OCI-LY3 (cell line): ENCODE data around the gene IFFO2.

Experiments
- H2AFZ ChIP-seq: fragments of 200-600, 300-600 bp; shearing (Covaris generic); 2 replicates; pipeline ENCODE4 v1.6.0; 2014; ENCODE audit warnings: antibody characterized with exemption, low read depth, low read length
- H3K27ac ChIP-seq: fragments of 200-600, 300-600 bp; sonication (generic); 2 replicates; pipeline ENCODE4 v1.5.1; 2014; ENCODE audit warnings: mild to moderate bottlenecking, low read length, moderate library complexity, mixed read lengths
- H3K27me3 ChIP-seq: fragments of 200-600, 300-600 bp; sonication (generic); 2 replicates; pipeline ENCODE4 v1.6.1; 2014; ENCODE audit warnings: low read depth, low read length, mixed read lengths
- H3K36me3 ChIP-seq: fragments of 200-600, 300-600 bp; sonication (generic); replicated peaks from 2 replicates; pipeline ENCODE3; 2014; ENCODE audit warnings: low read depth, low read length, mixed read lengths
- H3K4me1 ChIP-seq: fragments of 300-600, 200-600 bp; sonication (generic); 2 replicates; pipeline ENCODE4 v1.6.1; 2014; ENCODE audit warnings: low read length, mixed read lengths
- H3K4me2 ChIP-seq: fragments of 200-600, 300-600 bp; sonication (generic); 2 replicates; pipeline ENCODE4 v1.6.1; 2014; ENCODE audit warnings: low read length, mixed read lengths
- H3K4me3 ChIP-seq: fragments of 300-600, 200-600 bp; sonication (generic); 2 replicates; pipeline ENCODE4 v1.5.1; 2014; ENCODE audit warnings: antibody characterized with exemption, mild to moderate bottlenecking, low read length, moderate library complexity
- H3K79me2 ChIP-seq: fragments of 300-600, 200-600 bp; shearing (Covaris generic); 2 replicates; pipeline ENCODE4 v1.6.1; 2014; ENCODE audit warnings: mild to moderate bottlenecking, low read length, mixed read lengths
- H3K9ac ChIP-seq: fragments of 300-600, 200-600 bp; shearing (Covaris generic); 2 replicates; pipeline ENCODE4 v1.6.0; 2014; ENCODE audit warnings: mild to moderate bottlenecking, low read length, moderate library complexity
- H3K9me3 ChIP-seq: fragments of 200-600, 300-600 bp; shearing (Covaris generic); 2 replicates; pipeline ENCODE4 v1.6.1; 2014; ENCODE audit warnings: low read length, mixed read lengths; ENCODE audit not compliant: insufficient read depth
- H4K20me1 ChIP-seq: fragments of 200-600, 300-600 bp; sonication (generic); 2 replicates; pipeline ENCODE4 v1.6.1; 2016; ENCODE audit warnings: low read length, mixed read lengths; ENCODE audit not compliant: insufficient read depth
- EZH2phosphoT487 ChIP-seq: fragments of 200-600 bp; shearing (Covaris generic); IDR thresholded peaks from 2 replicates; pipeline ENCODE4 v1.6.1; 2018; ENCODE audit warnings: antibody characterized with exemption, mixed run types, low read depth
- TF ChIP-seq, protein P1 (sequence below): fragments of 200-600, 300-600 bp; sonication (generic); IDR thresholded peaks from 2 replicates; pipeline ENCODE4 v1.5.1; 2014; ENCODE audit warnings: antibody characterized with exemption, low read length, low read depth

IFFO2 gene

DNA sequence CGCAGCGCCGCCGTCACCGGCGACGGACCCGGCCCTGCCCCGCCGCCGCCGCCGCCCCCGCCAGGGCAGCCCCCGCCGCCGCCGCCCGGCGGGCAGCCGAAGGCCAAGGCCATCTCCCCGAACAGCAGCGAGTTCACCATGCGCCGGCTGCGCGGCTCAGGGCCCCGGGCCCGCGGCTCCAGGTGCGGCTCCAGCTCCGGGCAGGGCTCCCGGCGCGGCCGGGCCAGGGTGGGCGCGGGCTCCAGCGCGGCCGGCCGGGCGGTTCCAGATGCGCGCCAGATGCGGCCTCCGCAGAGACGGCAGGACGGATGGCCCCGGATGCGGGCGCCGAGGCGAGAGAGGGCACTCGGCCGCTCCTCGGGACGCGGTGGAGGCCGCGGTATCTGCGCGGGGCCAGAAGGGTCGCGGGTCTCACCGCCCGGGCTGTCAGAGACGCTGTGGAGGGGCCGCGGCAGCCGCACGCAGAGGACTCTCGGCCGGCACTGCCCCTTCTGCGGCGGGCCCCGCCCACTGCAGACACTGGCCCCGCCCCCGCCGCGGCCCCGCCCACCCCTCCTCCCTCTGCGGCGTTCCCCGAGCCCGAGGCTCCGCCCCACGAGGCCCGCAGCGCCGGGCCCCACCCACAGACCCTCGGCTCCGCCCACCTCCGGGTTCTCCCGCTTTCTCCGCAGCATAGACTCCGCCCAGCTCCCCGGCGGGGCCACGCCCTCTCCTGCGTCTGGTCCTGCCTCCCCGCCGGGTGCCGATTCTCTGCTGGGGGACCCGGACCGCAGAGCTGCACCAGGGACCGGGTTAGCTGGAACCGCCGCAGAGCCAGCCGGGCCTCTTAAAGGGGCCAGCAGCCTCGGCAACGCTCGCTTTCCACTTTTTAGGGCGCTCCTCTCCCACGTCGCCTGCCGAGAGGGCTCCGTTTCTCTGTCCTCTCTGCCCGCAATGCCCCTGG, at the start of gene IFFO2:
IFFO2 (minus strand) TSS at position 484 of the 943 bp plus-strand sequence; CDS start at position 140, 344 bp downstream.
- no peak within 1 kb of the TSS for H3K27ac ChIP-seq
- TF ChIP-seq, protein P1, sequence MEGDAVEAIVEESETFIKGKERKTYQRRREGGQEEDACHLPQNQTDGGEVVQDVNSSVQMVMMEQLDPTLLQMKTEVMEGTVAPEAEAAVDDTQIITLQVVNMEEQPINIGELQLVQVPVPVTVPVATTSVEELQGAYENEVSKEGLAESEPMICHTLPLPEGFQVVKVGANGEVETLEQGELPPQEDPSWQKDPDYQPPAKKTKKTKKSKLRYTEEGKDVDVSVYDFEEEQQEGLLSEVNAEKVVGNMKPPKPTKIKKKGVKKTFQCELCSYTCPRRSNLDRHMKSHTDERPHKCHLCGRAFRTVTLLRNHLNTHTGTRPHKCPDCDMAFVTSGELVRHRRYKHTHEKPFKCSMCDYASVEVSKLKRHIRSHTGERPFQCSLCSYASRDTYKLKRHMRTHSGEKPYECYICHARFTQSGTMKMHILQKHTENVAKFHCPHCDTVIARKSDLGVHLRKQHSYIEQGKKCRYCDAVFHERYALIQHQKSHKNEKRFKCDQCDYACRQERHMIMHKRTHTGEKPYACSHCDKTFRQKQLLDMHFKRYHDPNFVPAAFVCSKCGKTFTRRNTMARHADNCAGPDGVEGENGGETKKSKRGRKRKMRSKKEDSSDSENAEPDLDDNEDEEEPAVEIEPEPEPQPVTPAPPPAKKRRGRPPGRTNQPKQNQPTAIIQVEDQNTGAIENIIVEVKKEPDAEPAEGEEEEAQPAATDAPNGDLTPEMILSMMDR, result no peak
- no peak for TF ChIP-seq EZH2phosphoT487
- no peak within 1 kb of the TSS for H3K4me2 ChIP-seq
- no peaks in the 10 kb centered on the region for H3K36me3 ChIP-seq
- no peaks in the 10 kb centered on the region for H4K20me1 ChIP-seq
- no peaks in the 10 kb centered on the region for H3K79me2 ChIP-seq
- no peak within 1 kb of the TSS for H3K9ac ChIP-seq
- no peak within 1 kb of the TSS for H3K4me3 ChIP-seq
- H3K27me3 ChIP-seq, result no peaks in the 10 kb centered on the region; the same call in 1 of the 2 replicates
- no peaks in the 10 kb centered on the region for H3K9me3 ChIP-seq
- no peak within 1 kb of the TSS for H2AFZ ChIP-seq
- peaks cover 12% of the 10 kb centered on the region for H3K4me1 ChIP-seq

DNA sequence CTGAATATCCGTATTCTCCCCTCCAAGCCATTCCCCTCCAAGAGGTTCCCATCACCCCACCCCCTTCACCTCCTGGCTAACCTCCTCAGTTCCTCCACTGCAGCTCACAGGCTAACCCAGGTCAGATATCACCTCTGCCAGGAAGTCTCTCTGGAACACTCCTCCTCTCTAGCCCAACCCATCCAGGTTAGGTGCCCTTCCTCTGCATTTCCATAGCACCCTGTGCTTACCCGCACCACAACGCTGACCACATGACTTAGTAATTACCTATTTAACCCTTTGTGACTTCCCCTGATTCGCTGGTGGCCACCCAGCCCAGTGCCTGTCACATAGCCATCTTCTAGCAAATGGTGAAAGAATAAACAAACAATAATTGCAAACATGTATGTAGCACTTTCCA, 49.5 kb upstream of the IFFO2 start:
- Histone ChIP-seq H2AFZ (no peak overlapping the region), H3K9ac (no peak overlapping the region), H3K4me1 (peaks cover 5% of the 10 kb centered on the region; the same call in 1 of the 2 replicates), H3K79me2 (no peaks in the 10 kb centered on the region), H3K9me3 (no peaks in the 10 kb centered on the region), H3K4me2 (no peak overlapping the region), H3K4me3 (no peak overlapping the region), H4K20me1 (no peaks in the 10 kb centered on the region), H3K27ac (no peak overlapping the region), H3K36me3 (no peaks in the 10 kb centered on the region), H3K27me3 (peaks cover 5% of the 10 kb centered on the region; the same call in 1 of the 2 replicates)
- TF ChIP-seq EZH2phosphoT487, result no peak

DNA sequence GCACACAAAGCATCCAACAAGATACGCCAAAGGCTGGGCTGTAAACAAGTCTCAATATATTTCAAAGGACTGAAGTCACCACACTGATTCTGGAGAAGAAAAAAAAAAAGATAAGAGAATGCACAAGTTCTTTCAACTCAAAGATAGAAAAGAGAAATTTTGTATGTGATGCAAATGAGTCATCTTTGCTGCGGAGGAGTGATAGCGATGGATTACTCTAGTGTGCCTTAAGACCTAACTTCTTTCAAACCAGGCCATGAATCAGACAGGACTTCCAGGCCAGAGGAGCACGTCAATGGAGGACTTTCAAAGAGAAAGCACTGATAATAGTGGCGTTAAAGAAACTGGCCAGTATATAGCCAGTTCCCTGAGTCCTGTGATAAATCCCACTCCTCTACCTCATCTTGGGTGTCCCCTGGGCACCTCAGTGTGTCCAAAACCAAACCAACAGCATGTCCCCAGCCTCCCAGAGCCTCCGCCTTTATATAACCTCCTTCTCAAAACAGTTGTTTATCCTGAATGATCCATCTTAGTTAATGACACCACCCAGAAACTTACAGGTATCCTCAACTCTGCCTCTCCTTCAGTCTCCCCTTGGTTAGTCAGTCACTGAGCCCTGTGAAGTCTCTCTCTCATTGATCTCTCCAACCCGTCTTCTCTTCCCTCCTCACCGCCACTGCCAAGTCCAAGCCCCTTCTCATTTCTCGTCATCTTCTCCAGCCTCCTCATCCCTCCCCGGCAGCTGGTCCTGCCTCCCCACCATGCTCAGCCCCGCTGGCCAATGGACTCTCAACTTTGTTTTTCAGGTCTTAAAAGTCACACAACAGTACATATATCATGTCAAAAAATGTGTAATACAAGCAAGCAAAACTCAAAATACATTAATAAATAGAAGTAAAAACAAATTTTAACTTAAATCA, 47.2 kb upstream of the IFFO2 start:
- Histone ChIP-seq H3K4me3 (no peak overlapping the region), H3K4me2 (no peak overlapping the region), H4K20me1 (no peaks in the 10 kb centered on the region), H2AFZ (no peak overlapping the region), H3K36me3 (no peaks in the 10 kb centered on the region), H3K9ac (no peak overlapping the region), H3K9me3 (no peaks in the 10 kb centered on the region), H3K4me1 (no peaks in the 10 kb centered on the region), H3K27ac (no peak overlapping the region), H3K27me3 (peaks cover 5% of the 10 kb centered on the region; the same call in 1 of the 2 replicates), H3K79me2 (no peaks in the 10 kb centered on the region)
- TF ChIP-seq EZH2phosphoT487, result no peak
- TF ChIP-seq, protein P1, result no peak

DNA sequence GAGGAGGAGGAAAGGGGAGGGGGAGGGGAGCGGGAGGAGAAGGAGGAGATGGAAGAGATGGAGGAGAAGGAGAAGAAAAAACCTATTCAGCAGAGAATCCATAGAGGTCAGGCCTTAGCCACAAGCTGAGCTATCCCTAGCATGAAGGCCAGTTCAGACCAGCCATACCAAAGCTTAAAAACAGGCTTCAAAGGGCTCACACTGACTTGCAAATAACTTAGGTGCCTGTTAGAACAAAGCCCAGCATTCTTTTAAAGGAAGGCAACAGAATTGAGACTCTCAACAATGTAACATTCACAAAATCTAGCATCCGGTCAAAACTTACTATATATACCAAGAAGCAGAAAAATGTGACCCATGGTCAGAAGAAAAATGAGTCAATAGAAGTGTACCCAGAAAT, 43.6 kb upstream of the IFFO2 start:
- H3K27me3 ChIP-seq, result no peaks in the 10 kb centered on the region; the same call in 1 of the 2 replicates
- TF ChIP-seq, protein P1, result no peak
- TF ChIP-seq EZH2phosphoT487, result no peak

More for the DNA sequence above, 43.6 kb upstream of the IFFO2 start:
- Histone ChIP-seq H3K9ac (no peak overlapping the region), H3K4me1 (no peaks in the 10 kb centered on the region), H3K27ac (no peak overlapping the region), H3K9me3 (no peaks in the 10 kb centered on the region), H4K20me1 (no peaks in the 10 kb centered on the region), H3K4me3 (no peak overlapping the region), H2AFZ (no peak overlapping the region), H3K36me3 (no peaks in the 10 kb centered on the region), H3K4me2 (no peak overlapping the region), H3K79me2 (no peaks in the 10 kb centered on the region)
